ENCODE data around the gene PSPN.

DNA sequence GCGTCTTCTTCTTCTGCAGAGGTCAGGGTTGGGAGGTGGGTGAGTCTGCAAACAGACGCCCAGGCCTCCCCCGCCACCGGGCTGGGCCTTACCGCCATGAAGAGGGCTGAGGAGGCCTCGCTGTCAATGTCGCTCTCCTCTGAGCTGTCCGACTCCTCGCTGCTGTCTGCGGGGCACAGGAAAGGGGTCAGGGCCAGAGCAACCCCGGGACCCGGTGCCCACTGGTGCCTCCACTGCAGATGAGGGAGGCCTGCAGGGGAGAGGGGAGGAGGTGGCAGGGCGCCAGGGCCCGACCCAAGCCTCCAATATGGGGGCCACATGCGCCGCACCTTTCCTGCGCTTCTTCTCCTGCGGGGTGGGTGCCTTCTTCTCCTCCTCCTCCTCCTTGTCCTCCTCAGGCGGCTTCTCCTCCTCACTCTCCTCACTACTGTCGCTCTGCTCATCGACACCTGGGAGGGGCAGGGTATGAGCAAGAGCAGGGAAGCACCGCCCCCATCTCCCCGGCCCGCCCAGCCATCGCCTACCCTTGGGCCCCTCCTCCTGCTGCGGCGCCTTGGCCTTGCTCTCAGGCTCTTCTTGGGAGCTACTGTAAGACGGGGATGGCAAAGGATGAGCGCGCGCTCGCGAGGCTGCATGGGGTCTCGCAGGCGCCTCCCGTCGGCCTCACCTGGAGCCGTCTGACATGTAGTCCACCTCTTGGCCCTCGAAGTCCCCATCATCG is 5.5 kb upstream of the PSPN start:
- no peak for TF ChIP-seq ZNF460 (CRISPR knock-in tag; IDR thresholded peaks at IDR 0.05; ENCODE audit: borderline replicate concordance)
- TF ChIP-seq EZH2 (conservative IDR thresholded peaks at IDR 0.05; ENCODE audit: low read depth, low read length), result no peak
- TF ChIP-seq ZNF737 (CRISPR knock-in tag; IDR thresholded peaks at IDR 0.05; ENCODE audit: borderline replicate concordance), result no peak
- TF ChIP-seq, protein P1, sequence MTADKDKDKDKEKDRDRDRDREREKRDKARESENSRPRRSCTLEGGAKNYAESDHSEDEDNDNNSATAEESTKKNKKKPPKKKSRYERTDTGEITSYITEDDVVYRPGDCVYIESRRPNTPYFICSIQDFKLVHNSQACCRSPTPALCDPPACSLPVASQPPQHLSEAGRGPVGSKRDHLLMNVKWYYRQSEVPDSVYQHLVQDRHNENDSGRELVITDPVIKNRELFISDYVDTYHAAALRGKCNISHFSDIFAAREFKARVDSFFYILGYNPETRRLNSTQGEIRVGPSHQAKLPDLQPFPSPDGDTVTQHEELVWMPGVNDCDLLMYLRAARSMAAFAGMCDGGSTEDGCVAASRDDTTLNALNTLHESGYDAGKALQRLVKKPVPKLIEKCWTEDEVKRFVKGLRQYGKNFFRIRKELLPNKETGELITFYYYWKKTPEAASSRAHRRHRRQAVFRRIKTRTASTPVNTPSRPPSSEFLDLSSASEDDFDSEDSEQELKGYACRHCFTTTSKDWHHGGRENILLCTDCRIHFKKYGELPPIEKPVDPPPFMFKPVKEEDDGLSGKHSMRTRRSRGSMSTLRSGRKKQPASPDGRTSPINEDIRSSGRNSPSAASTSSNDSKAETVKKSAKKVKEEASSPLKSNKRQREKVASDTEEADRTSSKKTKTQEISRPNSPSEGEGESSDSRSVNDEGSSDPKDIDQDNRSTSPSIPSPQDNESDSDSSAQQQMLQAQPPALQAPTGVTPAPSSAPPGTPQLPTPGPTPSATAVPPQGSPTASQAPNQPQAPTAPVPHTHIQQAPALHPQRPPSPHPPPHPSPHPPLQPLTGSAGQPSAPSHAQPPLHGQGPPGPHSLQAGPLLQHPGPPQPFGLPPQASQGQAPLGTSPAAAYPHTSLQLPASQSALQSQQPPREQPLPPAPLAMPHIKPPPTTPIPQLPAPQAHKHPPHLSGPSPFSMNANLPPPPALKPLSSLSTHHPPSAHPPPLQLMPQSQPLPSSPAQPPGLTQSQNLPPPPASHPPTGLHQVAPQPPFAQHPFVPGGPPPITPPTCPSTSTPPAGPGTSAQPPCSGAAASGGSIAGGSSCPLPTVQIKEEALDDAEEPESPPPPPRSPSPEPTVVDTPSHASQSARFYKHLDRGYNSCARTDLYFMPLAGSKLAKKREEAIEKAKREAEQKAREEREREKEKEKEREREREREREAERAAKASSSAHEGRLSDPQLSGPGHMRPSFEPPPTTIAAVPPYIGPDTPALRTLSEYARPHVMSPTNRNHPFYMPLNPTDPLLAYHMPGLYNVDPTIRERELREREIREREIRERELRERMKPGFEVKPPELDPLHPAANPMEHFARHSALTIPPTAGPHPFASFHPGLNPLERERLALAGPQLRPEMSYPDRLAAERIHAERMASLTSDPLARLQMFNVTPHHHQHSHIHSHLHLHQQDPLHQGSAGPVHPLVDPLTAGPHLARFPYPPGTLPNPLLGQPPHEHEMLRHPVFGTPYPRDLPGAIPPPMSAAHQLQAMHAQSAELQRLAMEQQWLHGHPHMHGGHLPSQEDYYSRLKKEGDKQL (CRISPR knock-in tag; IDR thresholded peaks at IDR 0.05; ENCODE audit: low read depth), result no peak
- no peak for TF ChIP-seq MEIS2 (CRISPR knock-in tag; IDR thresholded peaks at IDR 0.05)

Data from HepG2 (cell line).